NCI-H2029 (cell line): Measurements from ENCODE around the gene SOCS6.
"Not testable (repeated sequence)": the region's sequence is repeated elsewhere in the genome, so short reads cannot be mapped to it uniquely, and the experiment has no call there.

Experiments used
- DNase-seq: peaks from one replicate; lab custom pipeline; 2025; lab: John Stamatoyannopoulos, UW

SOCS6 gene

DNA sequence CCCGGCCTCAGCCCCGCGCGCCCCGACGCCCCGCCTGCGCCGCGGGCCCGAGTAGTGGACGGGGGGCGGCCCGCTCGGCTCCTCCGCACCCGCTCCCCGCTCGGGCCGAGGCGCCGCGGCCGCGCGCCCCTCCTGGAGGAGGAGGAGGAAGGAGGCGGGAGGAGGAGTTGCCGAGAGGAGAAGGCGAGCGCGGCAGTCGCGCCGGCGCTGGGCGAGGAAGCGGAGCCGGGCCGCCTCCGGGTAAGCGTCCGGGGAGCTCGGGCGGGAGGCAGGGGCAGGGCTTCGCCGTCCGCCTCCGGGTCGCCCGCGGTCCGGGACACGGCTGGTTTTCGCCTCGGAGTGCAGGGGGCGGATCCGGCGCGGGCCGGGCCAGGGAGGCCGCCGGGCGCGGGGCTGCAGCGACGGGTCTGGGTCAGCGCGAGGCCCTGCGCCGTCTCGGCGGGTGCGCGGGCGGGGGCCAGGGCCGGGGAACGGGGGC lies at the start of gene SOCS6:
SOCS6 (plus strand) TSS at position 195 of the 478 bp plus-strand sequence. CDS start 35,624 bp downstream, outside the sequence.
- DNase-seq = peak; percentile 11

- DNase-seq = no peak
These were observed 45.5 kb upstream of the SOCS6 start for GRCh38 chr18:70243131-70243929.

DNA sequence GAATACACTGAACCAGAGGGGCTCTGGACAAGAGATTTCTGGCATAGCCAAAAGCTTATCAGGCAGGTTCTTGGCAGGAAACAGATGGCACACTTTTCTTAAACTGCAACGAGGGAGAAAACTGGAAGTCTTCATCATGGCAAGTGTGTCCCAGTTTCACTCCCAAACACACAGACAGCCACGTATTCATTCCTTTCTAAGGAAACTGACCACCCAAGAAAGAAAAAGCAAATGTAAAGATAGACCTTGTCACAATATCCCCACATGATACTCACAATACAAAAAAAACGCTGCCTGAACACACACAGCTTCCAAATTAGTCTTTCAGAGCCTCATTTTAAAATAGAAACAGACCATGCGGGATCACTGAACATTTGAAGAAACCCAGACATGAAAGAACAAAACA lies 42.8 kb upstream of the SOCS6 start:
- DNase-seq = no peak

GRCh38 chr18:70249118-70249517 lies 39.7 kb upstream of the SOCS6 start:
- no peak for DNase-seq

- not testable (repeated sequence) for DNase-seq
These were observed 39.0 kb upstream of the SOCS6 start for GRCh38 chr18:70249861-70250260.

DNA sequence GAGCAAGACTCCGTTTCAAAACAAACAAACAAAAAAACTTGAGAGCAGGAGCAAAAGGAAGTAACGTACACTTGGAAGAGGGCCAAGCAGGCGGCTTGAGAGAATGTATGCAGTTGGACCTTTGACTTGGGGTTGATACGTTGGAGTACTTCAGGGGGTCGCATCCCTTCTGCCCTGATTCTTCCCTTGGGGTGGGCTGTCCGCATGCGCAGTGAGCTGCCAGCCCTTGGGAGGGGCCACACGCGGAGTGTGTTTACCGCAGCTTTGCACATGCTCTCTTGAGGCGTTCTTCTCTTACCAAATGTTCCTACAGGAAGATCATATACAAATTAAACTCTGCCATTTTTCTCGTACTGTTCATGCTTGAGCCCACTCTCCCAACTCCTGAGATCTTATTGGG lies 38.1 kb upstream of the SOCS6 start:
- DNase-seq = no peak

DNA sequence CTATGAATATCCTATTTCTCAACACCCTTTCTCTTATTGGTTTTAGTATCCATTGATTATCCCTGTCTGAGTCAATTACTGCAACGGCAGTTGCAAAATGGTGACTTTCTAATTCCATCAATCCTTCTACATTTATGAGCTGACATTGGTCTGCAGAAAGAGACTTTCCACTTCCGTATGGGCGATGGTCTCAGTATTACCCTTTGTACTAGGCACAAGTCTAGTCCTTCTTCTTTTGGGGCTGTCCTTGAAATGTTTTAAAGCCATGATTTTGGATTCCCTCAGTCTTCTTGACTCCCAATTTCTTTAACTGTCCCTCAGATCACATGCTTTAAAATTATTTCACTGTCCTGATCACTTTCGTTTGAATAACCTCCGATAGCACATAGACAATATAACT lies 32.7 kb upstream of the SOCS6 start:
- DNase-seq = no peak

DNA sequence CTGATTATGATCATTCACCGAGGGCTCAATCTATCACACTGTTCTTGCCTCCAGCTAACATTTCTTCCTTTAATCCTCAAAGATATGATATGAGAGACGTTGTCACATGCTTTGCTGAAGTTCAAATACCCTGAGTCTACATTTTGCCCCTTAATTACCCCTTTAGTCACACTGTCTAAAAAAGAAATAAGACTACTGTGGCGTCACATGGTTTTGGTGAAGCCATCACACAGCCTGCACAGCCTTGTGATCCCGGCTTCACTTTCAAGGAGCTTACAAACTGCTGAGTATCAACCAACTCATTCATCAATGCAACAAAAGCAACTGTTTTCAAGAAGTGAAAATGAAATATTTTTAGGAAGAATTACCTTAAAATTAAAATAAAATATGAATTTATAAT lies 31.9 kb upstream of the SOCS6 start:
- DNase-seq = no peak

- DNase-seq = no peak
These were observed 30.6 kb upstream of the SOCS6 start for GRCh38 chr18:70258243-70258642.

- no peak for DNase-seq
These were observed 28.2 kb upstream of the SOCS6 start for GRCh38 chr18:70260683-70261082.

- DNase-seq = no peak
These were observed 27.6 kb upstream of the SOCS6 start for GRCh38 chr18:70261141-70261788.

- DNase-seq = no peak
These were observed 25.5 kb upstream of the SOCS6 start for GRCh38 chr18:70263336-70263735.

GRCh38 chr18:70271742-70272141 lies 17.1 kb upstream of the SOCS6 start:
- no peak for DNase-seq

DNA sequence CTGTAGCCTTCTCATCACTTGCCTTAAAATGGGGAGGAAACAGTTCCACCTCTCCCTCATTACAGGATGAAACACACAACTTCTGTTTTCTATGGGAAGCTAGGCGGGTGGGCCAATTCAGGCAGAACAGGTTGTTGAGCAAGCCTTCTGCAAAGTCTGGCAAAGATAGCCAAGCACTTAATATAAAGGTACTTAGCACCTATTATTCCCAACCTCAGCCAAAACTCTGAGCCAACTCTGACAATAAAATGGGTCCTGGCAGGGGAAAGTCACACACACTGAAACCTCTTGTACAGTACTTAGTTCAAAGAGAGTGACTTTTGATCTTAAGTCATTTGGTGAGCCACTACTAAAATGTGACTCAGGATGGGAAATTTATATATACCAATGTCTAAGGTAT lies 15.8 kb upstream of the SOCS6 start:
- no peak for DNase-seq

DNA sequence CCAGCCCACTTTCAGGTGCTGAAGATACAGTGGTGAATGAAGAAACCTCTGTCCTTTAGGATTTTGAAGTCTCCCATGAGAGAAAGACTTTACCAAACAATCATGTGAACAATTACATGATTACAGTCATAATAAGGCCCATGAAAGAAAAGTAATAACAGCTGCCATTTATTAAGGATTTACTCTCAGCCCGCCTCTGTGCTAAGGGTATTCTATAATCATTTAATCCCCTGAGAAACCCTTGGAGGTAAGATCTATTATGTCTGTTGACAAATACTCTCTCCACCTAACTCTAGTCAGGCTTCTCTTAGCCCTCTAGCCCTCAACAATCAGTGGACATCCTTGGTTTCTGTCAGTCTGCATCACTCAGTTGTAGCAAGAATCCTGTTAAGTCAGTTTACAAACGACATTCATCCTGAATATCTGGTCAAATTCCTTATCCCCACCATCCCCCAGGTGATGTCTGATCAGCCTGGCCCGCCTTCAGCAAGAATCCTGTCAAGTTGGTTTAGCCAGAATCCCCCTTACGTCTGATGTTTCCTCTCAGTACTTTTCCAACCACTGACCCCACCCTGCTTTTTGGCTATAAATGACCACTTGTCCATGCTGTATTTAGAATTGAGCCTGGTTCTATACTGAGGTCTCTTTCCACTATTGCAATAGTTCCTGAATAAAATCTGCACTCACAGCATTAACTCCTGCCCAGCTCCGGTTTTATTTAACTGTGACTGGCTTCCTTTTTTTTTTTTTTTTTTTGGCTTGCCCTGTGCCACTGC lies 12.2 kb upstream of the SOCS6 start:
- DNase-seq = no peak

- DNase-seq = no peak
These were observed 9.4 kb upstream of the SOCS6 start for GRCh38 chr18:70279470-70279869.

GRCh38 chr18:70280007-70280925 lies 8.6 kb upstream of the SOCS6 start:
- DNase-seq = no peak

DNA sequence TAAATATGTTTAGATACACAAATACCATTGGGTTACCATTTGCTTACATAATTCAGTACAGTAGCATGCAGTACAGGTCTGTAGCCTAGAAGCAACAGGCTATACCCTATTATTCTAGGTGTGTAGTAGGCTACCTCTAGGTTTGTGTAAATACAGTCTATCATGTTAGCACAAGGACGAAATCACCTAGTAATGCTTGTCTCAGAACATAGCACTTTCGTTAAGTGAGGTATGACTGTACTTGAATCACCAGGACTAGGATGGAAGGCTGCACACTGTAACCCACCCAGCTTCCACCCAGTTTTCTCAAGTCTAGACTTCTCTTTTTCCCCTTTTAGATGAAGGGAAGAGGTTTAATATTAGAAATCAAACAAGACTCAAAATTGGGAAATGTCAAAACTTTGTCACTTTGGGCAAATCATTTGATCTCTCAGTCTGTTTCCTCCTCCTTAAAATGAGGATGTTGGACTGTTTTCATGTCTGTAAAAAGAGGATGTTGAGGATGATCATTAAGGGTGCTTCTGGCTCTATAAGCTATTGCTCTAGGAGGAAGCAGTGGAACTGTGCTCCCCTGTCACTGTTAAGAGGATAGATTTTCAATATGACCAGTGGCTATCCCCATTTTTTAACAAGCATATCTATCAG lies 3.7 kb upstream of the SOCS6 start:
- DNase-seq = no peak

DNA sequence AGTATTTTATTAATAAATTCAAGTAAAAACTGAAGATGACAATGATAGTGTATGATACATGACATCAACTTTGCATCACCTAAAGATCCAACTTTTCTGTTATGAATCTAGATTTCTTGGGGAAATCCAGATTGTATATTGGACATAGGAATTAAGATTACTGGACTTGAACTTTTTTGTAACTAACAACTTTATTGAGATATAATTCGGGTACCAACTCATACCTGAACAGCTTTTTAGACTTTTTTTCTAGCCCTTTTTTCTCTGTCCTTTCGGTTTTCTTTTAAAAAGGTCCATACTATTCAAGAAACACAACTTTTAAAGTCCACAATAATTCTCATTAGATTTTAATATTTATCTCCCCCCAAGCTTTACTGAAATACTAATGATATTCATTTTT lies 1.1 kb upstream of the SOCS6 start:
- no peak for DNase-seq

DNA sequence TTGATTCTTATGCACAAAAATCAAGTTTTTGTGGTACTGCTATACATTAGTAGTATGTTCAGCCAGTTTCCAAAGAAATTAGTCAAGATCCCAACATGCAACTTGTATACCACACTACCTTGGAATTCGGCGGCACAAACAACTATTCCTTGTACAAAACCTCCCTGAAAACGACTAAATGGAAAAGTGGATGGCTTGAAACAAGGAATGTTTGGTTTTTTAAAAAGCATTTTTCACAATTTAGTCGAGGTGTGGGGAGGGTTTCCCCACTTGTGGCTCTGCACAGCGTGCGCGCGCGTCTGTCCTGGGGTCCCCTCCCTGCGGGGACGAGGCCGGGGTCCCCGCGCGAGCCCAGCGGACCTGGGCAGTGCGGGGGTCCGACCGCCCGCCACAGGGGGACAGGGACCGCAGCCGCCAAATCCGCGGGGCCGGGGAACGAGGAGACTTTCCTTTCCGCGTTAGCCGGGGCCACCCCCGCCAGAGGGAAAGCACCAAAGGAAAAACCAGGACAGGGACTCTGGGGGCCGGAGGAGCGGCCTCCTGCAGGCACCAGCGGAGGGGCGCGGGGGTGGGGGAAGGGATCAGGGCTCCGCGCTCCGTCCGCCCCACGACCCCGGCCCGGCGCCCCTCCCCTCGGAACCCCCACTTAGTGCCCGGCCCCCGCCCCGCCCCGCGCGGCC lies 534 bp upstream of the SOCS6 start:
- no peak for DNase-seq
